H1 (cell line): ENCODE results near the gene RAD9A. TPM values are rescaled to one million over a fixed set of nuclear protein-coding genes. Genes with fewer than 3 reads are reported as not detected.

Experiments
- CHD7 ChIP-seq: fragments of 300-600 bp; sonication (generic); IDR thresholded peaks from 2 replicates; pipeline ENCODE4 v1.7.1; 2012; ENCODE audit warnings: low read length, moderate library complexity, mild to moderate bottlenecking, inconsistent platforms; ENCODE audit not compliant: insufficient replicate concordance
- CTBP2 ChIP-seq: IDR thresholded peaks from 2 replicates; pipeline ENCODE4 v1.7.0; 2011; ENCODE audit warnings: borderline replicate concordance, mild to moderate bottlenecking, moderate library complexity, mixed read lengths, low read length; ENCODE audit not compliant: insufficient read depth, insufficient read length
- CTCF ChIP-seq, 3 experiments: IDR thresholded peaks; 1 replicate in 2 of 3; 2 replicates in 1 of 3; pipeline versions ENCODE4 v1.5.1 to v1.6.1; 2011; ENCODE audit warnings: low read length in 3 of 3, mild to moderate bottlenecking in 3 of 3, inconsistent platforms in 2 of 3, low read depth in 1 of 3, moderate library complexity in 1 of 3; ENCODE audit not compliant: insufficient read depth in 1 of 3; ENCODE audit errors: control extremely low read depth in 1 of 3
- GTF2F1 ChIP-seq: IDR thresholded peaks from 2 replicates; pipeline ENCODE4 v1.6.1; 2012; ENCODE audit warnings: low read depth, low read length, improper control_type of control experiment, borderline replicate concordance
- MAX ChIP-seq: IDR thresholded peaks from 2 replicates; pipeline ENCODE4 v1.6.1; 2012; ENCODE audit warnings: inconsistent platforms
- NRF1 ChIP-seq: IDR thresholded peaks from 2 replicates; pipeline ENCODE4 v1.6.1; 2011; ENCODE audit warnings: mild to moderate bottlenecking, low read depth, low read length, improper control_type of control experiment
- POU5F1 ChIP-seq: IDR thresholded peaks from 2 replicates; pipeline ENCODE4 v1.6.1; 2011; ENCODE audit warnings: low read depth, mild to moderate bottlenecking, low read length, moderate library complexity
- polyA plus RNA-seq, 7 experiments: library from polyadenylated mRNA; depleted of rRNA in 3 of 7; stranded (reverse) in 5 of 7; unstranded in 2 of 7; fragments of >200 nt in 5 of 7; fragments of 200-250 nt in 2 of 7; gene quantifications; 1 replicate in 5 of 7; 2 replicates in 1 of 7; 4 replicates in 1 of 7; pipeline versions ENCODE4 v1.2.1 to v1.2.3, GENCODE V29; 2011 to 2013; ENCODE audit warnings: missing spikeins in 2 of 7, mixed read lengths in 2 of 7
- total RNA-seq: library from RNA; stranded (reverse); fragmentation: NEBNext Ultra II Directional; extraction: Animal tissue kit (Norgen Biotek cat#: 25700); gene quantifications from 2 replicates; pipeline ENCODE4 v1.2.1, GENCODE V29; 2021

RAD9A gene
- total and polyA plus RNA-seq, 2 of the 8 experiments (the other 6 are each of a cell fraction or from before 2014, with no cell fraction given), result 22.2 to 25.5 TPM

- TF ChIP-seq CTCF (IDR thresholded peaks at IDR 0.05; ENCODE audit: control extremely low read depth in 1 of 3, insufficient read depth in 1 of 3, low read depth in 1 of 3, low read length in 3 of 3), result no peak
- TF ChIP-seq CTBP2, result no peak
- no peak for TF ChIP-seq GTF2F1
- TF ChIP-seq POU5F1, result no peak
- no peak for TF ChIP-seq NRF1
- TF ChIP-seq MAX, result no peak
- TF ChIP-seq CHD7, result no peak
Observed at GRCh38 chr11:67396587-67397389, 5.0 kb downstream of the RAD9A start (continued).
